Measurements from ENCODE around the gene TCF4. TPM values are rescaled to one million over a fixed set of nuclear protein-coding genes. Genes with fewer than 3 reads are reported as not detected.

The TCF4 gene
- total RNA-seq, 2 donors from 2014 or later, result 57.7 to 66.3 TPM

GRCh38 chr18:55589625-55590291, 1.8 kb upstream of the TCF4 start:
- H3K36me3 ChIP-seq, result no peaks in the 10 kb centered on the region
- TF ChIP-seq, protein P1, sequence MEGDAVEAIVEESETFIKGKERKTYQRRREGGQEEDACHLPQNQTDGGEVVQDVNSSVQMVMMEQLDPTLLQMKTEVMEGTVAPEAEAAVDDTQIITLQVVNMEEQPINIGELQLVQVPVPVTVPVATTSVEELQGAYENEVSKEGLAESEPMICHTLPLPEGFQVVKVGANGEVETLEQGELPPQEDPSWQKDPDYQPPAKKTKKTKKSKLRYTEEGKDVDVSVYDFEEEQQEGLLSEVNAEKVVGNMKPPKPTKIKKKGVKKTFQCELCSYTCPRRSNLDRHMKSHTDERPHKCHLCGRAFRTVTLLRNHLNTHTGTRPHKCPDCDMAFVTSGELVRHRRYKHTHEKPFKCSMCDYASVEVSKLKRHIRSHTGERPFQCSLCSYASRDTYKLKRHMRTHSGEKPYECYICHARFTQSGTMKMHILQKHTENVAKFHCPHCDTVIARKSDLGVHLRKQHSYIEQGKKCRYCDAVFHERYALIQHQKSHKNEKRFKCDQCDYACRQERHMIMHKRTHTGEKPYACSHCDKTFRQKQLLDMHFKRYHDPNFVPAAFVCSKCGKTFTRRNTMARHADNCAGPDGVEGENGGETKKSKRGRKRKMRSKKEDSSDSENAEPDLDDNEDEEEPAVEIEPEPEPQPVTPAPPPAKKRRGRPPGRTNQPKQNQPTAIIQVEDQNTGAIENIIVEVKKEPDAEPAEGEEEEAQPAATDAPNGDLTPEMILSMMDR (IDR thresholded peaks at IDR 0.05), result peak in 1 of 2 donors; percentile 39
- no peaks in the 10 kb centered on the region for H3K27me3 ChIP-seq
- H3K27ac ChIP-seq, result peak overlapping the region; percentile 84 to 88
- no peaks in the 10 kb centered on the region for H3K4me1 ChIP-seq
- peak; percentile 98 for DNase-seq (ENCODE audit: low spot score)
- no peaks in the 10 kb centered on the region for H3K9me3 ChIP-seq
- H3K4me3 ChIP-seq, result peak overlapping the region; percentile 72 to 77

DNA sequence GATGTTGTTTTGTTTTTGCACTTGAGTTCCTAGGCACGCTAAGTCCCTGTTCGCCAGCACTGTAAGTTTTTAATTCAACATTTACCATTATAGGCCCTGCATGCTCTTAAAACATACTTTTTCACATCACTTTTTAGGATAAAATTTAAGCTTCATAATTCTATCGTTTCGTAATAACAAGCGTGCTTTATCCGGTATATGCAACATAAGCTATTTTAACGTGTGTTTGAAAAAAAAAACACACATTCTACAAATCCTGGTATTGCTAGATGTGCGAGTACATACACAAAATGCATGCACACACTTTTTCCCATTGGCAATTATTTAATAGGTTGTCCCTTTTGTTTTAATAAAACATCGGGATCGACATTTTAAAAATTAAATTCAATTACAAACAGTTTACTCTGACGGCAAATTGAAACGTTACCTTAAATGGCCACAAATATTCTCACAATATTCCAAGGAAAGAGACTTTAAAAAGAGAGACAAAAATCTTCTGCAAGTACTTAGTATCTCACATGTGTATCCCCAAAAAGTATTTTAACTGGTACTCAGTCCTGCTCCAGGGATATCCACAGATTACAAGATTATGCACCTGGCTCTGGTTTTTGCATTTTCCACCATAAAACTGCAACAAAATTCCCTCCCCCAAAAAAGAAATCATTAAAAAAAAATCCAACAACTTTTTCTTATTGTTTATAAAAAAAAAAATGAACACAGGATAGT, 1.0 kb upstream of the TCF4 start:
- peak overlapping the region; percentile 84 to 88 for H3K27ac ChIP-seq
- DNase-seq (ENCODE audit: low spot score), result no peak
- H3K4me1 ChIP-seq, result no peaks in the 10 kb centered on the region

DNA sequence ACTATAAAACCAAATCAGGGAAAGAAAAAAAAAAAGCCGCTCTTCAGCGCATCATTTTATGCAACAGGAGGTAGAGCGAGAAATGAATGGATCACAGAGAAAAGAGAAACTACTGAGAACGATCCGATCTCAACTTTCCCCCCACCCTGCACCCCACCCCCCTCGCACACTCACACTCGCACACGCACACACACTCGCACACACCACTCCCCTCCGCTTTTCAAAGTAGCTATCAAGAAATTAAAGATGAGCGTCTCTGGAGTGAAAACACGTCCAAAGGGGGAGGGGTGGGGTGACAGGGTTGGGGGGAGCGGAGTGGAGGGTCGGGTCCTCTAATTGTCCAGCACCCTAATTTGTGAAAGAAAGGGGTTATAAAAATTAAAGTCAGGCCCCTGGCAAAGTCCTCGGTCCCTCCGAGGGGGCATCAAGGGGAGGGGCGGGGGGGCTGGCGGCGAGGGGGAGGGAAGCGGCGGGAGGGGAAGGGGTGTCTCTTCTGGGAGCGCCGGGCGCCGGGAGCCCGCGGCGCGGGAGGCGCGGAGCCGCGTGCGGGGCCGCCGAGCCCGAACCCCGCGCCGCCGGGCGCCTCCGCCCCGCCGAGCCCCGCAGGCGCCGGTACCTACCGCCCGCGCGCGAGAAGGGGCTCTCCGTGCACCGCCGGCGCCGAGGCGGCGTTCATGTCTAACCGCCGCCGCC, 428 bp downstream of the TCF4 start:
- Histone ChIP-seq H3K36me3 (no peaks in the 10 kb centered on the region), H3K27me3 (no peaks in the 10 kb centered on the region), H3K9me3 (no peaks in the 10 kb centered on the region), H3K4me1 (no peaks in the 10 kb centered on the region), H3K27ac (peak overlapping the region; percentile 84 to 88), H3K4me3 (peak overlapping the region; percentile 72 to 77)
- no peak for DNase-seq (ENCODE audit: low spot score)
- TF ChIP-seq, protein P1 (IDR thresholded peaks at IDR 0.05), result no peak

More for the DNA sequence above, 1.0 kb upstream of the TCF4 start:
- Histone ChIP-seq H3K9me3 (no peaks in the 10 kb centered on the region), H3K36me3 (no peaks in the 10 kb centered on the region), H3K4me3 (peak overlapping the region; percentile 72 to 77), H3K27me3 (no peaks in the 10 kb centered on the region)
- TF ChIP-seq, protein P1 (IDR thresholded peaks at IDR 0.05), result no peak

DNA sequence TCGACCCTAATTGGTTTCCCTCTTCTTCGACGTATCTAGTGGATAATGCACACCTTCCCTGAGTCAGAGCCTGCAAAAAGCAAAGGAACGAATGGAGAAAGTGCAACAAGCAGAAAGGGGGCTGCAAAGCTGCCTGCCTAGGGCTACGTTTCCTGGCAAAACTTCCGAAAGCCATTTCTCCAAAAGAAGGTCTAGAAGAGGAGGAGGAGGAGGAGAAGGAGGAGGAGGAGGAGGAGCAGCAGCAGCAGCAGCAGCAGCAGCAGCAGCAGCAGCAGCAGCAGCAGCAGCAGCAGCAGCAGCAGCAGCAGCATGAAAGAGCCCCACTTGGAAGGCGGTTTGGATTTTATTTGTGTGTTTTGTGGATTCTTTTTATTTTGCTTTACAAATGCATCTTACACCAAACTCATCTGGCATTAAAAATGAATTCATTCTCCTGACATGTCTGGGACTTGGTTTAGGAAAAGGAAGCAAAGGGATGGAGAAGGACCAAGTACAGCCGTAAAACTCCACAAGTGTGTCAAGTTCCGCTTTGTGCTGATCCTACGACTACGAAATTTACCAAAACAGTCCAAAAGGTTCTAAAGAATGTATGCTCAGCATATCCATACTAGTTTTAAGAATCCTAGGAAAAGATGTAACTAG, 2.0 kb downstream of the TCF4 start:
- Histone ChIP-seq H3K27ac (peak overlapping the region; percentile 84 to 88), H3K27me3 (no peaks in the 10 kb centered on the region), H3K9me3 (no peaks in the 10 kb centered on the region), H3K36me3 (no peaks in the 10 kb centered on the region), H3K4me1 (peaks cover 0 to 10% of the 10 kb centered on the region in 2 donors), H3K4me3 (peak overlapping the region; percentile 72 to 77)
- TF ChIP-seq, protein P1 (IDR thresholded peaks at IDR 0.05), result no peak
- DNase-seq (ENCODE audit: low spot score), result no peak

DNA sequence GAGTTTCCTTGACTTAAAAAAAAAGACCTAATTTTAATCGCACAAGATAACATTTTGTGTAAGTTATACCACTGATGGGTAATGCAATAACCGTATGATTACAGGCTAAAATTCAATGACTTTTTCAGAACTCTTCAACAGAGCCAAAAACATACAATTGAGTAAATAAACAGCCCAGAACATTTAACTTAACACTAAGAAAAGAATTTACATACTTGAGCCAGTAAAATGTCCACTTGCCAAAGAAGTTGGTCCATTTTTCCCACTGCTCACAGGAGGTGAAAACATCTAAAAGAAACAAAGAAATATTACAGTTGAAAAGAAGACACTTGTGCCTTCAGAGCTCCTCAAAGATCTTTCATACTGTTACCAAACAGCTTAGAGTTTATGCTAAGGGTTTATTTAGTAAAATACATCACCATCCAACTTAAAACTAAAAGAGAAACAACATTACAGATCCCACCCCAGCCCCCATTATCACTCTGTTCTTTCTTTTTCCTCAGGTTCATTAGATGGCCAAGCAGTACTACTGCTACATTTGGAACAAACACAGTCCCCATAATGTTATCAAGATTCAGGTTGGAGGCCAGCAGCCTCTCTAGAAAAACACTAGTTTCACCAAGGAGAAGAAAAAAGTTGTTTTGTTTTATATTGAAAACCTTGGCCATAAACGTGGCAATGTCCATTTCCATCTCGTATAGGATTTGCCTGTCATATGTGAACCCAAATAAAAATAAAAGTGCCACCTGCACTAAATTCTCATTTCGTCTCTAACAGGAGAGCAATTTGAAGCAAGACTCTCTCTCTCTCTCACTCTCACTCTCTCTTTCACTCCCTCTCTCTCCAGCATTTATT, 2.7 kb downstream of the TCF4 start:
- Histone ChIP-seq H3K9me3 (no peaks in the 10 kb centered on the region), H3K27me3 (no peaks in the 10 kb centered on the region), H3K27ac (peak overlapping the region; percentile 84 to 88), H3K36me3 (no peaks in the 10 kb centered on the region), H3K4me1 (peaks cover 0 to 10% of the 10 kb centered on the region in 2 donors), H3K4me3 (peak overlapping the region; percentile 72 to 77)
- TF ChIP-seq, protein P1 (IDR thresholded peaks at IDR 0.05), result no peak
- no peak for DNase-seq (ENCODE audit: low spot score)

Measured in right atrium auricular region (tissue), 2 donors.